ENCODE results near the gene TEAD4.
"Not testable (repeated sequence)": the region's sequence is repeated elsewhere in the genome, so short reads cannot be mapped to it uniquely, and the experiment has no call there.

Gene TEAD4

DNA sequence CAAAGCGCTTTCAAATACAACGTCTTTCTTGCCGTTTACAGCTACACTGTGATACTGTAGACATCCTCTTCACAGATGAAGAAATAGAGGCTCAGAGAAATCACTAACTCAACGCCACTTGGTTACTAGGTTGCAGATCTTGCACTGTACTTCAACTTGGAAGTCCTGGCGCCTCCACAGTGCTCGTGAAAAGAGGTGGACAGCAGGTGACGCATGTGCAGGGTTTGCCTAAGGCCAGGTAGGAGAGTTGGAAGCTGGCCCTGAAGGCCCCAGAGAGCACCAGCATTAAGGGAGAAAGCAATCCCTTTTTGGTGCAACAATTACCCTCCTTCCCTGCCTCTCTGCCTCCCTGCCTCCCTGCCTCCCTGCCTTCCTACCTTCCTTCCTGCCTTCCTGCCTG, 95.2 kb downstream of the TEAD4 start:
- DNase-seq = no peak

DNA sequence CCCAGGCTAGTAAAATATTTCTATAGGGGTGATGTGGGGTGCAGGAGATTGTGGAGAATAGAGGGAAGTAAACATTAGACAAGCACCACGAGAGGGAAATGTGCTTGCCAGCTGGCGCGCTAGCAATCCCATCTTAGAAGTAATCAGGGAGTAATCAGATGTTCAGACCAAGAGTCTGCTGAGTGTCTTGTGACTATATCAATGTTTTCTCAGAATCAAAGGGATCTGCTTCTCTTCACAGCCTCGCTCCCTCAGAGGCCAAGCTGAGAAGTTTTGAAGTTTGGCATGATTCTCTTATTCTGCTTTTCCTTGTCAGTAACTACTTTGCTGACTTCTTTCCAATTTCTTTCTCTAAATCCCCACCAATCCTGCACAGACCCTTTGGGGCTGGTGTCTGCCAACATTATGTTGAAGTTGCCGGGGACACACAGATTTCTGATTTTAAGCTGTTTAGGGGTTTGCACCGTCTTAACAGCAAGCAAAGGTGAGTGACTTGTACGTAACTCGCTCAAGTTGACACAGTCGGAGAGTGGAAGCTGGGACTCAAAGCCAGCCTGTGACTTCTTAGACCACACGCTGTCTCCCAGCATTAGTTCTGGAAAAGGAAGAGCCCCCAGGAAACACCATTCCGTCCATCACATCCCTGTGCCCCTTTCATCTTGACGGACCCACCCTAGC, 96.0 kb downstream of the TEAD4 start:
- no peak for DNase-seq

DNA sequence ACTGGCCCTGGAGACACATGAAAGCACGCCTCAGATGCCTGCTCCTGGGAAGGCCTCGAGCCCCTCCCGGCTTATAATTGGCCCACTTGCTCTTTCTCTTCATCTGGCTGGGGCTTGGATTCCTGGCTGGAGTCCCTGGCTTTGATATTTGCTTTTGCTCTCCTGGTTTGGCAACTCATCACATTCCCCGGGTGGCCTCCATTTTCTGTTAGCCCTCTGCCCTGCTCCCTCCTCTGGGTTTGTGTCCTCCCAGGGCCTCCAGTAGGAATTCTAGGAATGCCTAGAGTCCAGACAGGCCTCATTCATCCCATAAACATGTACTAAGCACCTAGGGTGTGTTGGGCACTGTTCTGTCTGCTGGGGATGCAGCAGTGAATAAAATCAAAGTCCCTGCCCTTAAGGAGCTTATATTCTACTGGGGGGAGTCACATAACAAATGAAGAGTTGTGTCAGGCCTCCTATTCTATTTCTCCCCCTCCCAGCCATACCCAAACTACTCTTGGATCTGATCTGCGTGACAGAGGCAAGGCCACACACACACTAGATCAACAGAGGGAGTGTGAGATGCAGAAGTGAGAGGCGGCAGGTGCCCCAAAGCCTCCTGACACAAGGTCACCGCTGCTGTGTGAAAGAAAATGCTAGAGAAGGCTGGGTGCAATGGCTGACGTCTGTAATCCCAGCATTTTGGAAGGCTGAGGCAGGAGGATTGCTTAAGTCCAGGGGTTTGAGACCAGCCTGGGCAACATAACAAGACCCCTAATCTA, 96.7 kb downstream of the TEAD4 start:
- no peak for DNase-seq

DNA sequence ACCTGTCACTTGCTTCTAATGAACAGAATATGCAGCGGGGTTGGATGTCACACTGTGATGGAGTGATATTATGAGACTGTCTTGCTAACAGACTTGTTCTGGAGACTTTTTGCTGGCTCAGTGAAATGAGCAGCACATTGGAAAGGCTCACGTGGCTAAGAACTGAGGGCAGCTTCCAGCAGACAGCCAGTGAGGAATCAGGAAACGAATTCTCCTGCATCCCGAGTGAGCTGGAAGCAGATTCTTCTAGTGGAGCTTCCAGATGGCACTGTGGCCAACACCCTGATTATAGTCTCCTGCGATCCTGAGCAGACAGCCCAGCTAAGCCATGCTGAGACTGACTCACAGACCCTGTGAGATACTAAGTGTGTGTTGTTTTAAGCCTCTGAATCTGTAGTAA, 101.9 kb downstream of the TEAD4 start:
- DNase-seq = no peak

DNA sequence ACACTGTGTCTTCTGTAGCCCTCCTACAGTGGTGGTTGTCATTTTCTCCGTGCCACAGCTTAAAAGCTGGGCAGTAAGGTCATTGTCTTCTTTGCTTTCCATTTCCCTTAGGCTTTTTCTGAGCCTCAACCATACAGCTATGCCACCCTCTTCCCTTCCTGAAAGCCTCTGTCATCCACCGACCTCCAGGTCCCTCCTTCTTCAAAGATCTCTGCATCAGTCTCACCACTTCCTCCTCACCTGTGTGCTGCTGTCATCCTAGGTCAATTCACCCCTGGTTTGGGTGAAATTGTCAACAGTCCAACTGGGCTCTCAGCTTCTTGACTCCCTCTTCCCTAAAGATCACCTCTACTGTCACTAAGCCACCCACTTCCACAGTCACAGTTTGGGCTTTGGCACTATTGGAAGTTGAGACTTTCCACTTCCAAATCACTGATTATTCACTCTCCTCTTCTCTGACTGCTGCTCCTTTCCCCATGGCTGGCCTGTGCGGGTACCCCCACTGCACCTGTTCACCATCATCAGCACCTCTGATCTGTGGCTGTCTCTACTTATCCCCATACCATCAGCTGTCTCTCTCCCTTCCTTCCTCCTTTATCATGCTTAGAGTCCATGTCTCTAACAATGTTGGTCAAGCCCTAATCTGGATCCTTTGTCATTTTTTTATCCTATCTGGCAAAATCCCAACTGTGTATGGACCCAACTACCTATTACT, 102.5 kb downstream of the TEAD4 start:
- DNase-seq = no peak

DNA sequence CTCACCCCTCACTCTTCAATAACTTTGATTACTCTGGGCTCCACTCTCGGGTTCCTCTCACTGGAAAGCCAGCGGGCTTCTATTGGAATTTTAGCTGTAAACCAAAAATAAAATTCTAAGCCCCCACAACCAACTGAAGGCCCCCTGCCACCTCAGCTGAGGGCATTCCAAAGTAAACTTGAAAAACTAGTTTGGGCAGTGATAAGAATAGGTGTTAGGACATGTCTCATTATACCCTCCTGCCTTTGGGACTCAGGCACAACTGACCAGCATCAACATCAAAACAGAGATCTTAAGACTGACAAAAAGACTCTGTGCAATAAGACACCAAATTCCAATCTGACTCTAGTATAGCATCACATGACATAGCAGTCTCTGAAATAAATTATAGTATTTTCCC, 106.1 kb downstream of the TEAD4 start:
- no peak for DNase-seq

DNA sequence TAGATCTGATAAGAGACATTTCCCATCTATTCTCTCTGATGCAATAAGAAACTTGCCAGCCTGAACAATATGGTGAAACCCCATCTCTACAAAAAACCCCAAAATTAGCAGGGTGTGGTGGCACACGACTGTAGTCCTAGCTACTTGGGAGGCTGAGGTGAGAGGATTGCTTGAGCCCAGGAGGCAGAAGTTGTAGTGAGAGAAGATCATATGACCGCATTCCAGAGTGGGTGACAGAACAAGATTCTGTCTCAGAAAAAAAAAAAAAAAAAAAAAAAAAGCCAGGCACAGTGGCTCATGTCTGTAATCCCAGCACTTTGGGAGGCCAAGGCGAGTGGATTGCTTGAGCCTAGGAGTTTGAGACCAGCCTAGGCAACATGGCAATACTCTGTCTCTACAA, 106.6 kb downstream of the TEAD4 start:
- not testable (repeated sequence) for DNase-seq

DNA sequence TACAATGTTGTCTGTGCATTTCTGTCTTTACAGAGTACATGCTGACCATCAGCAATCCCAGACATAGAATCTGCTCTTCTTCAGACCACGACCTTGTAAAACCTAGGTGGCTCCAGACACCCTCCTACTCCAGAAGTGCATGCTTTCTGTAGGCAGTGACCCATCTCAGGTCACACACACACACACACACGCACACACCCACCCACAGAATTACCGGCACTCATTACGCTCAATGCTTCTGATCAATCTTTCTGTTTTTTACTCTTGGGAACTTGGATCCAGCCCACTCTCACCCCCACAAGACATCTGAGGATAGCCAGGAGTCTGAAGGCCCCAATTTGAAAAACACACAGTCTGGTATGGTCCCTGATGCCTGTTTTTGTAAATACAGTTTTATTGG, 110.5 kb downstream of the TEAD4 start:
- DNase-seq = no peak

DNA sequence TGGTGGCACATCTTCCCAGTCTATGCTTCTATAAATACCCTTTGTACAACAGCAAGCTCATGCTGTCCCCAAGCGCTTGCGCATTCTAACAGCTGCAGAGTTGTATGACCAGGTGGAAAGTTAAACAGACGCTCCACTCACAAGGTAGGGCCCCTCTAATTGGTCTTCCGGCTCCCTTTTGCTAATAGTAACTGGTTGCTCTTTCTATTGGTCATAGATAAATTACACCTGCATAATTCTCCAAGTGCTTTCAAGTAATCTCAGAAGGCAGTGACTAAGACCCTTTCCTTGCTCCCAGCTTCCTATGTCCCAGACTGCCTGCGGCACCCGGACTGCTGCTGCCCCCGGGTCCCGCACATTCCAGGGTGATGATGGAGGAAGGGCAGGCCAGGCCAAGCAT, 111.9 kb downstream of the TEAD4 start:
- DNase-seq = no peak

DNA sequence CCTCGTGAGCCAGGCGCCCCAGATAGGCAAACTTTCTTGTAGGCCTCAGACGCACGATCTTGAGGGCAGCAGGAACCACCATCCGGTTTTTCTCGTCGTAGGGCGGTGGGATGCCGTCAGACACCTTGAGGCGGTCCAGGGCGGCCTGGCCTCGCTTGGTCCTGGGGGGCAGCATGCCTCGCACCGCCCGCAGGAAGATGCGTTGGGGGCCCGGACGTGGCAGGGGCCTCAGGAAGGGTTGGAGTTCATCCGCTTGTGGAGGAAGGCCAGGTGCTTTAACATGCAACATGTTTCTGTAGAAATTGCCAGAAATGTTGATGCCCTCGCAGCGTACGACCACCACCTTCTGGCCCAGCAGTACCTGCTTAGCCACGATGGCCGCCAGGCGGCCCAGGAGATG, 112.5 kb downstream of the TEAD4 start:
- no peak for DNase-seq

DNA sequence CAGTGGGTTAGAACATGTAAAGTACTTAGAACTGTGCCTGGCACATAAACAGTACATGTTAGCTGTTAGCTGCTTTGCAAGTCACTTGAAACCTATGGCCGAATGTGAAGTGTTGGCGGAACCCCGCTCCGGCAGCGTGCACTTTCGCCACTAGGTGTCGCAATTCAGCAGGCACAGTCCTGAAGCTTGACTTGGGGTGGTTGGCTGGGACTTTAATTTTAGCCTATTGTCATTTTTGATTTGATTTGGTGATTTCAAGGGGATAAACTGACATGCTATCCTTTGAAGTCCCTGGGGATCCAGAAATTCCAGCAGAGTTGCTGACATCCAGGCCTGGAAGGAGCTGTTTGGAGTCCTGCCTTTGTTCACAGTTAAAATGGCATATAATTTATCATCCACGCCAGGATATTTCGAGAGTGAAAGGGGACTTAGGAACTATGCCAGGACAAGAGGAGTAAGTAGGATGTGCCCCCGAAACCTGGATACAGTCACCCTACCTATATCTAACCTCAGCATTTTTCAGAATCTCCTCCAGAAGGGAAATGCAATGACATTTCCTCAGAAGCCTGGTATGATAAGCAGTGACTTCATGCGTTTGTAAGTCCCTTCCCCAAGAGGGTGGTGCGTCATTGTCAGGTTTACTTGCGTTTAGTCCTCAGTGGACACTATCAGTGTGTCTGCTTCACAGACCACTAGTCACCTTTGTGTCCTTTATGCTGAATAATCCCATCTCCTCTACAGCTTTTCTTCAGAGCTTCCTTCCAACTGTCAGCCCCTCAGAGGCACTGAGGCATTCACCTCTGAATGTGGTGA, 114.4 kb downstream of the TEAD4 start:
- DNase-seq = peak; percentile 44 to 78

DNA sequence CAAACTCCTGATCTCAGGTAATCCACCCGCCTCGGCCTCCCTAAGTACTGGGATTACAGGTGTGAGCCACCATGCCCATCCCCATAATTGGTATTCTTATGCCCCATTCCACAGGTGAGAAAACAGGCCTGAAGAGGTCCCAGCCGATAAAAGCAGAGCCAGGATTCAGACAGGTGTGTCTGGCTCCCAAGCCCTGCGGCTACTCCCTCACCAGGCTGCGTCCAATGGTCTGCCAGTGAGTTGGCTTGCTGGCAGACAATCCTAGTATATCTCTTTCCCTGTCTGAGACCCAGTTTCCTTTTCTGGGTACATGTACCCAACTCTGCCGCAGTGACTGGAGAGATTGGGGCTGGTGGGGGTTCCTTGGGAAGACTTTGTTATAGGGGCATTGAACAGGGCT, 116.1 kb downstream of the TEAD4 start:
- DNase-seq = no peak

DNA sequence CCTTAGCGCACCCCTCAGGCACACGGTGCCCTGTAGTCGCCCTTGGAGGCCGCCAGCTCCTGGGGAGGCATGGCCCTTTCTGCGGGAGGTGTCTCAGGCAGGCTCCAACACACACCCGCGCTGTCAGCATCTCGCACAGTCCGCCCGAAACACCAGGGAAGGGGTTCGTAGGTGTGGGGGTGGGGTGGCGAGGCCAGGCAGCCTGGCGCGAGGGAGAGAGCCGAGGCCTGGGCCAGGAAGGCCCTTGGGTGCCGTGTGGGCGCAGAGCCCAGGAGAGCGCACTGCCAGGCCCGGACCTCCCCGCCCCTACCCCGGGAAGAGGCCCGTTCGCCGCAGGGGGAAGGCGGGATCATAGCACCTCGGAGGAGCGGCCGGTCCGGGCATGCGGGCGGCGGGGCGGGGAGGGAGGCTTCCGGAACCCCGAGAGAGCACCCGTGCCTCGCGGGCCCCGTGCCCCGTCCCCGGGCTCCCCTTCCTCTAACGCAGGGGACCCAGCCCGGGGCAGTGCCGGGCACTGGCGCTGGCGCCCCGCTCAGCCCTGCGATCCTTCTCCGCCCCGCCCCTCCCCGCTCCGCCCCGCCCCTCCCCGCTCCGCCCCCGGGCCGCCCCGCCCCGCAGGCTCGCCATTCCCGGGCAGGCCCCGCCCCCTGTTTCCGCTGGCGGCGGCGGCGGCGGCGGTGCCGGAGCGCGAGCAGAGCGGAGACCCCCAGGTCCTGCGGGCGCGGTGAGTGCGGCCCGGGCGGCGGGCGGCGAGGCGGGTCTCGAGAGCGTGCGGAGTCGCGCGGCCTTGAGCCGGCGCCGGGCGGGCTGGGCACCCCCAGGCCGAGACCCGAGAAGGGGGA, 117.8 kb downstream of the TEAD4 start, which contains the start of gene TSPAN9:
TSS of gene TSPAN9 (plus strand) at position 650 of the 842 bp plus-strand sequence. CDS start 123,815 bp downstream, outside the sequence.
- peak; percentile 40 to 71 for DNase-seq

DNA sequence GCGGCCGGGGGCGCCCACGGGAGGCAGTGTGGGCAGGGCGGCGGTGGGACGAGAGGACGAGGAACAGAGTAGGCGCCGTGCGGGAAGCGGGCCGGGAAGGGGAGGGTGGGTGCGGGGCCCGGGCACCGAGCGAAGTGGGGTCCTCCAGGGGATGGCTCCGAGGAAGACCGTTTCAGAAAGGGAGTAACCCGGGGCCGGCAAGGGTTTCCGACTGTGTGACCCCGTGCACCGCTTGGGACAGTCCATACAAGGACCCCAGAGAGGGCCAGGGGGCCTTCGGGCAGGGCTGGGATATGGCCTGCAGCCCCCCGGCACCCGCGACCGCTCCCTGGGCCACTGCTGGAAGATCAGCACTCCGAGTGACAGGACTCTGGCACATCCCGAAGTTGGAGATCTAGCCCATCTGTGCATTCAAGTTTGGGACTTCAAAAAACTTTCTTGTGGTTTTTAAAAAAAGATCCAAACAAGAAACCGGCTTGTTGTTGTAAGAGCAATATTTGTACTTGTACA, 118.4 kb downstream of the TEAD4 start:
- DNase-seq = no peak

DNA sequence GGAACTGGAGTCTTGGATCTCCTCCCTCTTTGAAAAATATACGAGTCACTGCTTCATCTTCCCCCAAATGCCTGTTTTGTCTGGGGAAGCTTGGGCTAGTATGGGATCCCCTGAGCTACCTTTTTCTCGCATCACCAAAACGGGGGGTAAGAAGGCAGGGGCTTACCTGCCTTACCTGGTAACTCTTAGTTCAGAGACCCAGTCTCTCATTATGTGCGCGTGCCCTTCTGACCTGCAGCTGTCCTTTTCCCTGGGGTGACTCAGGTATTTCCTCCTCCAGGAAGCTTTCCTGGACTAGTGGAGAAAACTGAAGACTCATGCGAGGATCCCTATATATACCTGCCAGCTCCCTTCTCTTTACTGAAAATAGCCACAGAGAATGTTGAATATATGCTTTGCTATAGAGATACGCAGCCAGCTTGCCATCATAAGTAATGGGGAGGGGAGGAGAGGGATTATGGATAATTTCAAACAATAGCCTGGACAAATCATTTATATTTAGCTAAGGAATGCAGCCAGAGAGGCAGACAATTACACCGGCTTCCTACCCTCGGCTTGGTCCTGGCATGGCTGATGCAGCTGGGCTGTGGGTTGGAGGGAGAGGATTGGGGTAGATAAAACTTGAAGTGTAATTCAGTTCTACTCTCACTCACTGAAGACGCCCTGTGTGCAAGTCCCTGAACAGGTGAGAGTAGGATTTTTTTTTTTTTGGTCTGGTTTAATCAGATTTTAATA, 119.1 kb downstream of the TEAD4 start:
- DNase-seq = no peak

DNA sequence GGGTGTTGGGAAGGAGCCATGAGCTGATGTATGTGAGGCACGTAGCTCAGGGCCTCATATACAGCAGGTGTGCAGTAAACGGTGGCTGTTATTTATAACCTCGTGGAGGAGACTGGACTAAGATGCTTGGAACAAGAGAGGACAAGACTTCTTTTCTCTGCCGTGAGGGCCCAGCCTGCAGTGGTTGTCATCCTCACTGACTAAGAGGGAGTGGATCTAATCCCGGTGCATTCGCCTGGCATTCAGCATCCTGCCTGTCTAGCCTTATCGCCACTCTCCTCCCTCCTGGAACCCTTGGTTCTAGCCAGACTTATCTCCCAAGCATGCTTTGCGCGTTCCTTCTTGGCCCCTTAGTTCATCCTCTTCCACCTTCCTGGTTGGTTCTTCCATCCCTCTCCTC, 121.9 kb downstream of the TEAD4 start:
- DNase-seq = no peak

DNA sequence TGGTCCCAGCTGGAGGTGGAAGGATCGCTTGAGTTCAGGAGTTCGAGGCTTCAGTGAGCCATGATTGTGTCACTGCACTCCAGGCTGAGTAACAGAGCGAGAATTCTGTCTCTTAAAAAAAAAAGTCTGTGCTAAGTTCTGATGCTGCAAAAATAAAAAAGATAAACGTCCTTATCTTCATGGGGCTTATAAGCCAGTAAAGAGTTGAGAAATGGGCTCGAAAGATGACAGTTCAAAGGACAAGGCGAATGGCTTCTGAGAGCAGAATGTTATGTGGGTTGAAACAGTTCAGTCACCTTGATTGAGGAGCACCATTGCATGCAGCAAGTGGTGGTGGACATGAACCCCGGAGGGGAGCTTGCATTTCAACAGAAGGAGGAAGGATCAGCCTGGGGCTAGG, 122.7 kb downstream of the TEAD4 start:
- DNase-seq = no peak

DNA sequence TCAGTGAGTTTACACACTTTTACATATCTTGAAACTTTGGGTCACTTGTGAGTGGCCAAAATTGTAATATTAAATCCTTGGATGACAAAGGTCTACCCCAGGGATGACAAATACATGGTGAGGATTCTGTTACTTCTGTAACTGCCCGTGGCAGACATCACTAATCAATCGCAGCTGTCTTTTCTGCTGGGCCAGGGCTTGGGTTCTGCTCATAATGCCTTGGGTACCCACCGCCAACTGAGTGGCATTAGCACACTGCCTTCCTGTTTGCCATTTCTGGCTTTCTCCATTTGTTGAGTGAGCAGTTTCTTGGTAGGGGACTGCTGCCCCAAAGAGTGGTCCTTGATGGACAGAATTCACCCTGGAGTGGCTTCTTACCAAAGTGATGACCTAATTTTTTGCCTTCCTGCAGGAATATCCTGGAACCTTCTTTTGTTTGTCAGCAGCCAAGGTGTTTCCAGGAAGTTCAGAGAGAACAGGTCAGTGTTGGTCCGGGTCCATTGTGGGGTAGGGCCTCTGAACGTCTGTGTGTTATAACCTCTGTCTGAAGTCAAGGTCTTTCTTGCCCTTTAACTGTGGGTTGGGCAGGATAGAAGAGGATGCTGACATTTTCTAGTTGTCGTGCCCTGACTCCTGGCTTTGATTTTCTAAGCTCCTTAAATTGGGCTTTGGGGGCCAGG, 124.2 kb downstream of the TEAD4 start:
- DNase-seq = no peak

DNA sequence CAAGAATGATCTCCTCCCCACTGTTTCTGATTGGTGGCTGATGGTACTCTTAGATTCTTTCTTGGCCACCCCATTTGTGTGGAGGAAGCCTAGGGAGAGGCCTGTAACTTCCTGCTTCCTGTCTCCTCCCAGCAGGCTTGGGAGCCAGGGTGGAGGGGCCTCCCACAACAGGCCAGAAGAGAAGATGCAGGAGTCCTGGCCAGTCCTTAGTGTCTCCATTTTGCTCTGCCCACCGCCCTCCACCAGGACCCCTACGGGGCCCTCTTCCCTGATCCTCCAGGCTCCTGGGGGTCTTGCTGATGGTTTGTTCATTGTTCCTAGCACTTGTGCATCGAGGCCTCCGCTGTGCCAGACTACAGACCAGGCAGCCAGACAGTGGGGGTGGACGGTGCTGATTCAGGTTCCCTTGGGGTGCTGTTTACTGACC, 124.7 kb downstream of the TEAD4 start:
- DNase-seq = no peak

DNA sequence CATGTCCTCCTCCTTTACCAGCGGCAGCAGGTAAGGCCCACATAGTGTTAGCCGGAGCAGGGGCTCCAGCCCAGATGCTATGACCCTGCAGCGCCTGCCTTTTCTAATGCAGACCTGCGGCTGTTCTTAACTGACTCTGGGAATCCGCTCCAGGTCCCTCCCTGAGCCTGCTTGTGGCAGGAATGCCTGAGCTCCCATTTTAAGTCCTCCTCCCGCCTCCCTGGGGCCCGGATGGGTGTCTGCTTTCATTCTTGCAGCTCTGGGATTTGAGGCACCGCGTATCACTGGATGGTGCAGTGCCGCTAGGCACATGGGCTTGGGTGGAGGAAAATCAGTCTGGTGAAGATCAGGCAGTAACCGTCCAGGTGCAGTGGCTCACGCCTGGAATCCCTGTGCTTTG, 125.5 kb downstream of the TEAD4 start:
- DNase-seq = no peak

Data from NCI-H1930 (cell line).